Spinal cord (tissue), 10 donors: ENCODE data around the gene CABLES1. TPM values are rescaled to one million over a fixed set of nuclear protein-coding genes. Genes with fewer than 3 reads are reported as not detected.

Source experiments
- DNase-seq, 6 donors: peaks; one replicate each; pipeline versions ENCODE4 v3.0.0 to v3.0.0-alpha.2; 2013 to 2015; ENCODE audit warnings: low spot score in 6 of 6, low read depth in 4 of 6
- H3K27ac ChIP-seq: one replicate; pipeline ENCODE4 v1.5.1; 2013; ENCODE audit warnings: low read depth, low read length, control low read depth
- H3K27me3 ChIP-seq: one replicate; pipeline ENCODE4 v1.6.1; 2013; ENCODE audit warnings: low read length; ENCODE audit not compliant: control insufficient read depth, insufficient read depth
- H3K36me3 ChIP-seq: one replicate; pipeline ENCODE4 v1.6.1; 2013; ENCODE audit warnings: low read length; ENCODE audit not compliant: control insufficient read depth, insufficient read depth
- H3K4me1 ChIP-seq: one replicate; pipeline ENCODE4 v1.6.1; 2013; ENCODE audit warnings: low read length; ENCODE audit not compliant: control insufficient read depth, insufficient read depth
- H3K4me3 ChIP-seq: one replicate; pipeline ENCODE4 v1.5.1; 2013; ENCODE audit warnings: low read depth, low read length, control low read depth
- H3K9me3 ChIP-seq: one replicate; pipeline ENCODE4 v1.6.1; 2013; ENCODE audit warnings: low read length; ENCODE audit not compliant: control insufficient read depth, insufficient read depth
- WGBS: methylation state at CpG from one replicate; pipeline ENCODE4 v1.1.5; 2013; ENCODE audit warnings: missing lambda C conversion rate; ENCODE audit not compliant: insufficient coverage; 5-methylcytosine and 5-hydroxymethylcytosine counted together
- polyA plus RNA-seq, 2 donors: library from polyadenylated mRNA; unstranded; fragments of 120-200 nt; gene quantifications; one replicate each; pipeline ENCODE4 v1.2.1, GENCODE V29; 2013; ENCODE audit not compliant: insufficient read length in 2 of 2
- total RNA-seq, 2 donors: library from RNA; depleted of rRNA in 1 of 2; stranded (reverse); fragments of 120-200 nt in 1 of 2; fragments of >200 nt in 1 of 2; gene quantifications; one replicate each; pipeline versions ENCODE4 v1.2.3 to v1.2.4, GENCODE V29; 2013 to 2014
- donor health status: healthy.

The CABLES1 gene
- total and polyA plus RNA-seq, 4 donors, result 7.6 to 30.4 (median 12.2) TPM

DNA sequence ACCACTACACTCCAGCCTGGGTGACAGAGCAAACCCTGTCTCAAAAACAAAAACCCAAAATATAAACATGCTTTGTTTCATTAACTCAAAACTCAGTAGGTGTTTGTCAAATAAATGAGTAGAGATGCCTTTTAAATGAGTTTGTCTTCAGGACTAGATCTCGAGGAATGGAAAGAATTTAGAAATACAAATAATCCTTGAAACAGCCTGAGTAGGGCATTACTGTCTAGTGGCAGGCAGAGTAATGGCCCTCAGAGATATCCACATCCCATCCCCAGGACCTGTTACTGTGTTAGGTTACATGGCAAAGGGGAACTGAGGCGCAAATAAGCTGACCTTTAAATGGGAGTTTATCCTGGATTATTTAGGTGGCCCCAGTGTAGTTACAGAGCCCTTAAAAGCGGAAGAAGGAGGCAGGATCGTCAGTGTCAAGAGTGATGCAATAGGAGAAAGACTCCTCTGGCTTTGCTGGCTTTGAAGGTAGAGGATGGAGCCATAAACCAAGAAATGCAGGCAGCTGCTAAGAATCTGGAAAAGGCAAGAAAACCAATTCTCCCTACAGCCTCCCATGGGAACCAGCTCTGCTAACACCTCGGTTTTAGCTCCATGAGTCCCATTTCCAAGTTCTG, 63.0 kb downstream of the CABLES1 start:
- peaks cover 3% of the 10 kb centered on the region for H3K4me1 ChIP-seq
- no peak overlapping the region for H3K27ac ChIP-seq
- no peak for DNase-seq
- H3K9me3 ChIP-seq, result no peaks in the 10 kb centered on the region
- H3K4me3 ChIP-seq, result no peak overlapping the region
- WGBS, result 100% methylated on average over 2 of the region's 5 CpGs
- no peaks in the 10 kb centered on the region for H3K27me3 ChIP-seq
- peaks cover 7% of the 10 kb centered on the region for H3K36me3 ChIP-seq

DNA sequence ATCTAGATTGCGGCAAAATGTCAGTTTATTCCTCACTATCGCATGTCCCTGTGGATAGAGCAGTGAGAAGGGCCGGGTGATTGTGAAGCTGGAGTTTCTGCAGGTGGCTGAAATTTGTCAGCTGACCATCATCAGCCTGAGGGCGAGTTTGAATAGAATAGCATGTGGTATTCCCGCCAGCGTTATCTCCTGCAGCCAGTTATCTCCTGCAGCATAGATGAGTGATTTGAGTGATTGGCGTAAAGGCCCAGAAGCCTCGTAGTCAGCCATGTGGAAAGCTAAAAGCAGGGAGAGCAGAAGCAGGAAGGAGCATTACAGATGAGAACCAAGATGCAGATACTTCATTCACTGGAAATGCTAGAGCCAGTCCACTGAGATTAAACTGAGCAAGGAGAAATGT, 65.5 kb downstream of the CABLES1 start:
- Histone ChIP-seq H3K4me1 (peaks cover 3% of the 10 kb centered on the region), H3K27ac (no peak overlapping the region), H3K36me3 (peaks cover 7% of the 10 kb centered on the region), H3K4me3 (no peak overlapping the region), H3K27me3 (no peaks in the 10 kb centered on the region), H3K9me3 (no peaks in the 10 kb centered on the region)
- peak in 1 of 6 donors; percentile 80 for DNase-seq
- WGBS, result 71% methylated on average over 8 of the region's 8 CpGs

DNA sequence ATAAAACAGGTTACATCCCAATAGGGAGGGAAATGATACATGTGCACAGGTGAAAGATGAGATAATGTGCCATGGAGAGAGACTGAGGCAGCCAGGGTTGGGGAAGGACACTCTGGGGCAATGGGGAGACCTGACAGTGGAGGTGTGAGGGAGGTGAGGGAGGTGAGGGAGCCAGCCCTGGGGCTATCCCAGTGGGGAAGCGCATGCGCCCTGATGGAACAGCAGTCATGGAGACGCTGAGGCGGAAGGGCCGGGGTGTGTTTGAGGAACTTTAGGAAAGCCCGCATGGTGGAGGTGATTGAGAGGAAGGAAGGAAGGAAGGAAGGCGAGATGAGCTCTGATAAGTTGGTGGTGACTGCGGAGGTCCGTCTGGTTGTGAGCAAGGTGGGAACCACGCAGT, 66.5 kb downstream of the CABLES1 start:
- no peak overlapping the region for H3K27ac ChIP-seq
- no peak overlapping the region for H3K4me3 ChIP-seq
- peaks cover 6% of the 10 kb centered on the region for H3K36me3 ChIP-seq
- 98% methylated on average over 10 of the region's 10 CpGs for WGBS
- H3K27me3 ChIP-seq, result no peaks in the 10 kb centered on the region
- no peaks in the 10 kb centered on the region for H3K4me1 ChIP-seq
- no peak for DNase-seq
- no peaks in the 10 kb centered on the region for H3K9me3 ChIP-seq

DNA sequence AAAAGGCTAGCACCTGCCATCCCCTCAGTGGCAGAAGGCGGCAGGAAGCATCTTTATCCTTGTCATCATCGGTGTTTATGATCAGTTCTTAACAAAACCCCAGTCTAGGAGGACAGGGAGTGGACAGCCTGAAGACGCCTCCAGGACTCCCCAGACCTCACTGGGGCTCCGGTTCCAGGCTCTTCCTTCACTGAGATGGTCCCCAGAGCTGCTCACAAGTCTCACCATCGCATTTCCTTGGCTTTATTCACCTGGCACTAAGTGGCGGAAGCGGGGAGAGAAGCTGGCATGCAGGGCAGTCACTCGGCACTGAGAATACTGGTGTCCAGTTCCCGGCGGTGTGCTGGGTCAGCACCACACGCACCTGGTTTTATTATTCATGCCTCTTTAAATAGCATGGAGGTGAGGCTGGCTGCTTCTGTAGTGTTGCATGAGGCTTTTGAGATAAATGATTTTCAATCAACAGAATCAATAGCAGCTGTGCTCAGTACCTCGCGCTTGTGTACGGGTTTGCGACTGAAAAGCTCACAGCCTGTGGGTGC, 68.7 kb downstream of the CABLES1 start:
- Histone ChIP-seq H3K9me3 (no peaks in the 10 kb centered on the region), H3K4me1 (no peaks in the 10 kb centered on the region), H3K27ac (no peak overlapping the region), H3K36me3 (peaks cover 5% of the 10 kb centered on the region), H3K27me3 (no peaks in the 10 kb centered on the region), H3K4me3 (no peak overlapping the region)
- DNase-seq, result no peak
- 89% methylated on average over 14 of the region's 15 CpGs for WGBS

DNA sequence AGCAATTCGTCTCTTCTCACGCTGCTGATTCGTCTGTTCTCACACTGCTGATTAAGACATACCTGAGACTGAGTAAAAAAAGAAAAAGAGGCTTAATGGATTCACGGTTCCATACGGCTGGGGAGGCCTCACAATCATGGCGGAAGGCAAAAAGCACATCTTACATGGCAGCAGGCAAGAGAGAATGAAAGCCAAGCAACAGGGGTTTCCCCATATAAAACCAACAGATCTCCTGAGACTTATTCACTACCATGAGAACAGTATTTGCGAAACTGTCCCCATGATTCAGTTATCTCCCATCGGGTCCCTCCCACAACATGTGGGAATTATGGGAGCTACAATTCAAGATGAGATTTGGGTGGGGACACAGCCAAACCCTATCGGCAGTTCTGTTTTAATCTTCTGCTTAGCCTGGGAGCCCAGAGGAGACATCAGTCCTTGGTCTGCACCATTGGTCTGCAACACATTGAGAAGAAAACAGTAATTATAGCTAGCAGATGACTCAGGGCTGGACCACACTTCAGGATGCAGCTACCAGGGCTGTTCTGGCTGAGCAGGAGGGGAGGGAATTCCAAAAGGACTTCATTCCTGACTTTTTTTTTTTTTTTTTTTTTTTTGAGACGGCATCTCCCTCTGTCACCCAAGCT, 69.4 kb downstream of the CABLES1 start:
- H3K4me1 ChIP-seq, result no peaks in the 10 kb centered on the region
- no peak overlapping the region for H3K27ac ChIP-seq
- H3K4me3 ChIP-seq, result no peak overlapping the region
- H3K27me3 ChIP-seq, result no peaks in the 10 kb centered on the region
- no peak for DNase-seq
- WGBS, result 82% methylated on average over 6 of the region's 10 CpGs
- peaks cover 5% of the 10 kb centered on the region for H3K36me3 ChIP-seq
- H3K9me3 ChIP-seq, result no peaks in the 10 kb centered on the region

DNA sequence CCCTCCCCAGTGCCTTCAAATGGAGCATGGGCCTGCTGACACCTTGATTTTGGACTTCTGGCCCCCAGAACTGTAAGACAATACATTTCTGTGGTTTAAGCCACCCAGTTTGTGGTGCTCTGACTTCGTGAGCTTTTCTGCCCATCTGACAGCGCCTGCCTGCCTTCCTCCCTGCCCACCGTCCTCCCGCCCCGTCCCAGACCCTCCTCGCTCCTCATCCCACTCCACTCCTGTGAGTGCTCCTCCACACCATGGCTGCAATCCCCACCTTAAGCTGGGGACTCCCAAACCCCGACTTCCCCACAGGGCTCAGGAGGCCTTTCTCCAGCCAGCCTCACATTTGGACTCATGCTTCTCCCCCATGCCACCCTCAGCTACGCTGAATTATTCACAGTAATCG, 70.7 kb downstream of the CABLES1 start:
- no peak overlapping the region for H3K4me3 ChIP-seq
- no peaks in the 10 kb centered on the region for H3K9me3 ChIP-seq
- H3K36me3 ChIP-seq, result peaks cover 5% of the 10 kb centered on the region
- no peaks in the 10 kb centered on the region for H3K4me1 ChIP-seq
- H3K27me3 ChIP-seq, result no peaks in the 10 kb centered on the region
- DNase-seq, result no peak
- 96% methylated on average over 7 of the region's 9 CpGs for WGBS
- no peak overlapping the region for H3K27ac ChIP-seq

DNA sequence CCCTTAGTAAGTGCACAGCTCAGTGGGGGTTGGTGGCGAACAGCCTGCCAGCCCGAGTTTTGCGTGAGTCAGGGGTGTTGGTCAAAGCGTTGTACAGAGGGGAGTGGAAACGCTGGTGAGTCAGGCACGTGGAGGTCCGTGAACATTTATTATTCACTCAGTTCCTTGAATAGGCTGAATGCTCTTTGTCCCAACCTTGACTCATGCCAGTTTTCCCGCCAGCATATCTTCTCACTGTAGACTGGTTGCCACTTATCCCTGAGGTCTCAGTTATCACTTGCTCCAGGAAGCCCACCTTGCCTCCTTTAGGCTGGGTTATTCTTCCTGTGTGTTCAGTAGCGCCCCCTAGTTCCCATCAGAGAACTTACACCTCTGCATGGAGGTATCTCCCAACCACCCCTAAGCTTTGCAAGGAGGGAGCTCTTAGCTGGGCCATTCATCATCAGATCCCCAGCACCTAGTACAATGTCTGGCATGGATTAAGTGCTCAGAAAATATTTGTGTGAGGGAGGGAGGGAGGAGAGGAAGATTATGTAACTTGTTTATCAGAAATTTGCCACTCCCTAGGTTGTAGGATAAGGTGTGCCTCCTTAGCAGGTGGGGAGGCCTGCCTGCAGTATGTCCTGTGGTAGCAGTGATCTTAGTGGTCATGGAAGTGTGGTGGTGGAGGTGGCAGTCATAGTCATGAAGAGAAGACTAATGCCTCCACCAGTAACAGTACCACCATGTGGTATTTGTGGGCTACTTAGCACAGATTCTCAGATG, 72.1 kb downstream of the CABLES1 start:
- H3K27ac ChIP-seq, result no peak overlapping the region
- 83% methylated on average over 8 of the region's 9 CpGs for WGBS
- no peaks in the 10 kb centered on the region for H3K27me3 ChIP-seq
- H3K4me1 ChIP-seq, result no peaks in the 10 kb centered on the region
- H3K4me3 ChIP-seq, result no peak overlapping the region
- H3K9me3 ChIP-seq, result no peaks in the 10 kb centered on the region
- peaks cover 3% of the 10 kb centered on the region for H3K36me3 ChIP-seq
- no peak for DNase-seq

DNA sequence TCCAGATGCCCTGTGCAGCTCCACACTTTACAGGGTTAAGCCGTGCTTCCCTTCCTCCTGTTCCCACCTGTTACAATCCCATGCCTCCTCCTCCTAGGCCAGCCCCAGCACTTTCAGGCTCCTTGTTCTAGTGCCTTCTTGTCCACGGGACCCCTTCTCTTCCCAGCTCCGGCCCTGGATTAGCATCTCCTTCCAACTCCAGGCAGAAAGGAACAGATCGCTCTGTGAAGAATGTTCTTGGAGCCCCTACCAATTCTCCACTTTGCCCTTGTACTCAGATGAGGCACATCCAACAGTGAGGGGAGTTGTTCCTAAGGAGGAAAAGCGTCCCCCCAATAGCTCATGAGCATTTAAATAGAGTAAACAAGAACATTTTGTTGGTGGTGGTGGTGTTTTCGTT, 72.7 kb downstream of the CABLES1 start:
- WGBS, result 98% methylated on average over 3 of the region's 6 CpGs
- peaks cover 3% of the 10 kb centered on the region for H3K36me3 ChIP-seq
- no peak overlapping the region for H3K4me3 ChIP-seq
- no peaks in the 10 kb centered on the region for H3K9me3 ChIP-seq
- no peak overlapping the region for H3K27ac ChIP-seq
- no peak for DNase-seq
- H3K4me1 ChIP-seq, result no peaks in the 10 kb centered on the region
- no peaks in the 10 kb centered on the region for H3K27me3 ChIP-seq

DNA sequence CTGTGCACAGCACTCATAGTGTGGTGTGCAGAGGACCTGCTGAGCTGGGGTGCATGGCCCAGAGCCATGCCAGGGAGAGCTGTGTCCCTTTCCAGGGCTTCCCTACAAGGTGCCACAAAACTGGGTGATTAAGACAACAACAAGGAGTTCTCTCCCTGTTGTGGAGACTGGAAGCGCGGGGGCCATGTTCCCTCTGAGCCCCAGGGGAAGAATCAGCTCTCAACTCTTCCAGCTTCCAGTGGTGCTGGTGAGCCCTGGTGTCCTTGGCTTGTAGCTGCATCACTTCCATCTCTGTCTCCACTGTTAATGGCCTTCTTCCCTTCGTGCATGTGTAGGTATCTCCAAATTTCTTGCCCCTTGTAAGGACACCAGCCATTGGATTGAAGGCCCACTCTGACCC, 73.3 kb downstream of the CABLES1 start:
- Histone ChIP-seq H3K9me3 (no peaks in the 10 kb centered on the region), H3K36me3 (peaks cover 3% of the 10 kb centered on the region), H3K27me3 (no peaks in the 10 kb centered on the region), H3K4me1 (no peaks in the 10 kb centered on the region), H3K27ac (no peak overlapping the region), H3K4me3 (no peak overlapping the region)
- DNase-seq, result no peak
- 100% methylated on average over 3 of the region's 3 CpGs for WGBS
